Activated CD4-positive, alpha-beta T cell treated with anti-CD3 and anti-CD28 coated beads for 36 hours (primary cell): Measurements from ENCODE around the gene ERGIC1. TPM values are rescaled to one million over a fixed set of nuclear protein-coding genes. Genes with fewer than 3 reads are reported as not detected.

ENCODE experiments used
- ATAC-seq: fragments of 200-7000 bp; cut with Tn5 transposase; one replicate; pipeline ENCODE4 v1.10.0; 2021; ENCODE audit warnings: mild to moderate bottlenecking, moderate library complexity
- CTCF ChIA-PET: fragments of 350-600 bp; sonication (Branson Sonifier 250); formaldehyde crosslinking; loops from one replicate; lab custom pipeline; 2021; ENCODE audit warnings: antibody characterized with exemption; lab: Charles Lee
- POLR2A ChIA-PET: fragments of 350-600 bp; sonication (Branson Sonifier 250); formaldehyde crosslinking; loops from one replicate; lab custom pipeline; 2021; ENCODE audit warnings: antibody characterized with exemption, inconsistent platforms; lab: Charles Lee
- DNase-seq: peaks from one replicate; pipeline ENCODE4 v3.0.0-alpha.2; 2020
- H3K27ac Mint-ChIP-seq: one replicate; pipeline ENCODE4 v1.8.0; 2021; ENCODE audit warnings: mixed read lengths
- H3K27me3 Mint-ChIP-seq: one replicate; pipeline ENCODE4 v1.8.0; 2021; ENCODE audit warnings: mixed read lengths
- H3K36me3 Mint-ChIP-seq: one replicate; pipeline ENCODE4 v1.8.0; 2021; ENCODE audit warnings: low read depth, mixed read lengths
- H3K4me1 Mint-ChIP-seq: one replicate; pipeline ENCODE4 v1.8.0; 2021; ENCODE audit warnings: mixed read lengths
- H3K4me3 Mint-ChIP-seq: one replicate; pipeline ENCODE4 v1.8.0; 2021; ENCODE audit warnings: mild to moderate bottlenecking, moderate library complexity, mixed read lengths
- H3K9me3 Mint-ChIP-seq: one replicate; pipeline ENCODE4 v1.8.0; 2021; ENCODE audit warnings: low read depth, mixed read lengths
- intact Hi-C, 2 experiments: fragments of 100-400 bp; cut with DNase I in 1 of 2; cut with micrococcal nuclease in 1 of 2; formaldehyde crosslinking; loops; one replicate each; pipeline versions ENCODE4 v1.14.2 to v1.15.1; 2022 to 2024; cut with DNase I, micrococcal nuclease
- total RNA-seq, 2 experiments: library from RNA; stranded (reverse); gene quantifications; one replicate each; pipeline ENCODE4 v1.2.3, GENCODE V29; 2021

ERGIC1 gene
- total RNA-seq, 2 experiments from 2014 or later: 40.3 to 50.0 TPM

GRCh38 chr5:172792701-172793570 lies 41.1 kb upstream of the ERGIC1 start:
- Mint-ChIP-seq H3K27me3 (no peaks in the 10 kb centered on the region), H3K9me3 (no peaks in the 10 kb centered on the region), H3K36me3 (no peaks in the 10 kb centered on the region), H3K4me3 (no peak overlapping the region), H3K27ac (no peak overlapping the region), H3K4me1 (peaks cover 14% of the 10 kb centered on the region)
- intact Hi-C loops: no loop called here
- ATAC-seq: no peak
- DNase-seq: no peak
- ChIA-PET CTCF (interaction anchor here (0.6 kb wide), 1 partner anchor 12 kb away, joined by 4 read pairs; no protein-coding TSS in a partner anchor), POLR2A (interaction anchor here (0.7 kb wide), 1 partner anchor 87 kb away, joined by 3 read pairs; no protein-coding TSS in a partner anchor)

DNA sequence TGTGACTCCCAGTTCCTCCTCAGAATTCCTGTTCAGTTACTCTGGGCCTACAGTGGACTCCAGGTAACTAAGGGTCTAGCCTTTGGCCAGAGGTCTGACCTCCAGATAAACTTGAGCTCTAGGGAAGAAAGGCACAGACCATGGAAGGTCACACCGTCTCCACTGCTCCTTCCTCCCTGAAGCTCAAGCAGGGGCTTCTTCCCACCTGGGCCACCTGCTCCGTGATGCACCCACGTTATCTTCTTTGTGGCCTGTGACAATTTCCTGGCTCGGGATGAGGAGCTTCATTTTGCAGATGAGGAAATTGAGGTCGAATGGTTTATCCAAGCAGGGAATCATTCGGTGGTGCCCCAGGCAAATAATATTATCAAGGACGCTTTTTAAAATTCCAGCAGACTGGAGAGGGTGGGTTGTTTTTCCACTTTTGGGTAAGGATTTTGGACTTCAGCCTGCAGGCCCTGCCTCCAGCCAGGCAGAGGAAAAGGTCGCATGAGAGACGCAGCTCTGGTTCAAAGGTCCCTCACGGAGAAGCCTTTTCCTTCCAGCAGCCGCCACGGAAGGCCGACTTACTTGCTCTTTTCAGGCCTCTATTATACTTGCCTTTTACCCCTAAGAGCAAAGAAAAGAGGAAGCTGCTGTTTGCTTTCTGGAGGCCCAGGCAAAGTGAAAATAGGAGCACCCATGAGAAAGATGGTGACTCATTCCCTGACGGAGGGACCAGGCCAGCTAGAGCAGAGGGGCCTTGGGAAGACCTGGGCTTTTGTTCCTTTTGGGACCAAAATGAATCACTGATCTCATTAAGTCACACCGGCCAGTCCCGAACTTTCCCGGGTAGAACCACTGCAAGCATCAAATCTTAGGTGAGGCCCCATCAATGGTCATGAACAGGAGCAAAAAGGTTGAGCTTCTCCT lies 40.2 kb upstream of the ERGIC1 start:
- Mint-ChIP-seq H3K4me1 (peaks cover 21% of the 10 kb centered on the region), H3K36me3 (no peaks in the 10 kb centered on the region), H3K27ac (no peak overlapping the region), H3K4me3 (no peak overlapping the region), H3K9me3 (no peaks in the 10 kb centered on the region), H3K27me3 (no peaks in the 10 kb centered on the region)
- ATAC-seq (peak; percentile 24), DNase-seq (no peak)
- ChIA-PET CTCF (interaction anchor here (1.1 kb wide), 1 partner anchor 140 kb away, joined by 3 read pairs; no protein-coding TSS in a partner anchor), POLR2A (no interaction called here)
- intact Hi-C loops: no loop called here

DNA sequence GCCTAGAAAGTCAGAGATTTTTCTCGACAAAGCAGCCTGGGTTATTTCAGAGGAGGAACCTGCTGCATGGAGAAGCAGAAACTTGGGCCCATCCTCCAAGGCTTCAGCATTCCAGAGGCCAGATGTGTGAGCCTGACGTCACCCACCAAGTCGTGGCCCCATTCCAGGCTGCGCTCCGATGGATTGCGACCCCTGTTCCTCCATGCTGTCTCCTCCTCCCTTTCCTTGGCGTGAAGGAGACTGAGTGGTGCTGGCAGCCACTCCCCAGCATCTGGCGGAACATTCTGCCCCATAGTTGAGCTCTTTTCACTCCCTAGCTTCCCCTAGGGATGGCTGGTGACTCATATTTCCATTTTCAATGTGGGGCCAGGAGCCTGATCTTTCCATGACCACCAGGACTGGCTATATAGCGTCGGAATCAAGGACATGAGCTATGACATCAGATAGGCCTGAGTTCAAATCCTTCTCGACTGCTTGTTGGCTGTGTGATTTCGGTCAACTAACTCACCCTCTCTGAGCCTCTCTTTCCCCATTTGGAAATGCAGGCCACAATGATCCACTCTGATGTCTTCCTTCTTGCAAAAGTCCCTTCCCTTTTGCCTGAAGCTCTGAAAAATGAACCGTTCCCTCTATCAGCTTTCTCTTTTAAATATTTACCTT lies 38.6 kb upstream of the ERGIC1 start:
- Mint-ChIP-seq H3K27ac (no peak overlapping the region), H3K9me3 (no peaks in the 10 kb centered on the region), H3K4me1 (peaks cover 22% of the 10 kb centered on the region), H3K27me3 (no peaks in the 10 kb centered on the region), H3K36me3 (no peaks in the 10 kb centered on the region), H3K4me3 (no peak overlapping the region)
- intact Hi-C loops: no loop called here
- no peak for ATAC-seq
- ChIA-PET CTCF (no interaction called here), POLR2A (interaction anchor here (0.8 kb wide), 1 partner anchor 12 kb away, joined by 4 read pairs; no protein-coding TSS in a partner anchor)
- DNase-seq: no peak

DNA sequence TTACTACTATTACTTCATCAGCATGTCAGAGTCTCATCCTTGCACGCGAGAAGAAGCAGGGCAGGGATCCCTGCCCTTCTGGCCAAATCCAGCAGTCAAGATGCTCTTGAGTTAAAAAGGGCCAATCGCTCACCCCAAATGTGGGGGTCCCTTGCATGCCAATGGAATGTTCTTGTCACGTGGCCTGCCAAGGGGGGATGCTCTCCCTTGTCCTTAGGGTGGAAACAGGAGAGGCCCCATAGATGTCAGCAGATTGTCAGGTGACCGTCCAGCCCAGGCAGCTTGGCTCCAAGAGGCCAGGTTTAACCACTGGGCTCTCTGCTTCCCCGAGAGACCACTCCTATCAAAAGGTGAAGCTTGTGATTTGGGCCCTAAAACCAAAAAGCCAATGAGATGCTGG lies 37.7 kb upstream of the ERGIC1 start:
- ATAC-seq: no peak
- intact Hi-C loops: no loop called here
- CTCF ChIA-PET: no interaction called here

DNA sequence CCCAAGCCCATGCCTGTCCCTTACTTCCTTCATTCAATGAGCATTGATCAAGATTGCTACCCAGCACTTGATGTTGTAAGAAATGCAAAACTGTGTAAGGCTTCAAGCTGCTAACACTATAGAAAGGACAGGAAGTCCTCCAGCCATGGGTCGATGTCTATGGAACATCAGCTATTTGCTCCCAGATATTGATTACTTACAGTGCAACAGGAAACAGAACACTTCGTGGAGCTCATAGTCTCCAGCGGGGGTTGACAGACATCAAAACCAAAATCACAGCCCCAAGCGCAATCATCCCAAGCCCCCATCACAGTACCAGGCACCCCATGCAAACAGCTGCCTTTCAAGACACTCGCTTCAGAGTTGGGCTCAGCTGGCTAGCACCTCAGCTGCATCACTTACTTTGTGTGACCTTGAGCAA lies 36.3 kb upstream of the ERGIC1 start:
- ChIA-PET CTCF (interaction anchor here (0.8 to 1.4 kb wide), 4 partner anchors 14 to 33 kb away, joined by 3 to 6 read pairs (median 5); no protein-coding TSS in a partner anchor), POLR2A (interaction anchor here (0.6 to 1.3 kb wide), 4 partner anchors 10 to 393 kb away, joined by 3 to 5 read pairs (median 4); no protein-coding TSS in a partner anchor)
- intact Hi-C loops: no loop called here
- Mint-ChIP-seq H3K9me3 (no peaks in the 10 kb centered on the region), H3K27me3 (no peaks in the 10 kb centered on the region), H3K27ac (no peak overlapping the region), H3K4me1 (peaks cover 22% of the 10 kb centered on the region), H3K36me3 (no peaks in the 10 kb centered on the region), H3K4me3 (no peak overlapping the region)
- no peak for ATAC-seq
- no peak for DNase-seq

More for the DNA sequence above, 37.7 kb upstream of the ERGIC1 start:
- Mint-ChIP-seq H3K4me1 (peaks cover 22% of the 10 kb centered on the region), H3K36me3 (no peaks in the 10 kb centered on the region), H3K9me3 (no peaks in the 10 kb centered on the region), H3K27ac (no peak overlapping the region), H3K4me3 (no peak overlapping the region), H3K27me3 (no peaks in the 10 kb centered on the region)
- no peak for DNase-seq
- POLR2A ChIA-PET: no interaction called here

DNA sequence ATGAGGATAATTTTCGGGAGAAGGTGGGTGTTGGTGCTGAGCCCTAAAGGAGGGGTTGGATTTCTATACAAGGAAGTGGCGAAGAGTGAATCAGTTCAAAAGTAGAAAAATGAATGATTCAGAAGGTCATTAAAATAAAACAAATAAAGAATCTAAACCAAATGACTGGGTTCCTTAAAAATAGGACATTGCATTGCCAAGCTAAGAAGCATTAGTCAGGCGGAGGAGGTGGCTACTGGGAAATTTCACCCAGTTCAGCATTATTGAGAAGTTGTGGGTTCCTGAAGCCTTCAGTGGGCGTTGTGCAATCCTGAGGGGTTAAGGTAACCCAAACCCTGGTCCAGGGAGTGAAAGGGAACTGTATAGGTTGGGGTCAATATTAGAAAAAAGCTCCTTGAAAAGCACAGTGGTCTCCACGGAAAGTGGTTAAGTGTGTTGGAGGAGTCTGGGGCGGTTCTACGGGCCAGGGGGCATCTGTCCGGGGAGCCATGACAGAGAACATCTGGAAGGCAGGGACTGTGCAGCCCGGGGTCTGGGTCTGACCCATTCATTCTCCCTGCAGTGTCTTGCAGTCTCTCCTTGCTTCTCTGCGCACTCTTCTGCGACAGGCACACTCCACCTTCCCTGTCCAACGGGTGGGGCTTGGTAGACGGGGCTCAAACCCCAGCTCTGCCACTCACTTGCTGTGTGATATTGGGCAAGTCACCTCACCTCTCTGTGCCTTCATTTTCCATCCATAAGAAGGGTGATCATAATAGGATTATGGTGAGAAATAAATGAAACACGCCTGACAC lies 35.4 kb upstream of the ERGIC1 start:
- ChIA-PET POLR2A (interaction anchor here (0.8 to 1.3 kb wide), 2 partner anchors 21 to 28 kb away, joined by 4 to 5 read pairs; no protein-coding TSS in a partner anchor), CTCF (interaction anchor here (0.8 to 1.4 kb wide), 3 partner anchors 23 to 34 kb away, joined by 3 to 6 read pairs (median 6); no protein-coding TSS in a partner anchor)
- DNase-seq (no peak), ATAC-seq (peak; percentile 68)
- intact Hi-C loops: no loop called here
- no peak overlapping the region for H3K27ac Mint-ChIP-seq
- H3K4me1 Mint-ChIP-seq: peaks cover 18% of the 10 kb centered on the region
- no peaks in the 10 kb centered on the region for H3K27me3 Mint-ChIP-seq
- H3K36me3 Mint-ChIP-seq: no peaks in the 10 kb centered on the region
- no peaks in the 10 kb centered on the region for H3K9me3 Mint-ChIP-seq
- no peak overlapping the region for H3K4me3 Mint-ChIP-seq

DNA sequence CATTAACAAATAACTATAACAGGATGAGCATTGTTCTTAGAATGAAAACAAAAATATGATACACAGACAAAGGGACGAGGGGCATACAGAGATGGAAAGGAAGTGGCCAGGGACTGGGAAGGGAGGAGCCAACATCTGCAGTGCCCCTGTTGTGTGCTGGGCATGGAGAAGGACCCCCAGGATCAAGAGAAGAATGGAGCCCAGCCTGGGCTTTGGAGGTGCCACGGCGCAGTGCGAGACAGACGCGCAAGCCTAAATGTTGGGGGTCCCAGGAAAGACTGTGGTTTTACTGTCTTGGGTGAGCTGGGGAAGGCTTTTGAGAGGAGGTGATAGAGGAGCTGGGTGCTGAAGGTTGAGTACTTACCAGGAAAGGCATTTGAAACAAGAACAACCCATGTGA lies 34.6 kb upstream of the ERGIC1 start:
- Mint-ChIP-seq H3K9me3 (no peaks in the 10 kb centered on the region), H3K4me3 (no peak overlapping the region), H3K36me3 (no peaks in the 10 kb centered on the region), H3K27ac (peak overlapping the region; percentile 2), H3K4me1 (peaks cover 12% of the 10 kb centered on the region), H3K27me3 (no peaks in the 10 kb centered on the region)
- POLR2A ChIA-PET: interaction anchor here (1.0 kb wide), 1 partner anchor 37 kb away, joined by 3 read pairs; no protein-coding TSS in a partner anchor
- CTCF ChIA-PET: no interaction called here
- intact Hi-C loops: no loop called here
- ATAC-seq: no peak
- DNase-seq: no peak

DNA sequence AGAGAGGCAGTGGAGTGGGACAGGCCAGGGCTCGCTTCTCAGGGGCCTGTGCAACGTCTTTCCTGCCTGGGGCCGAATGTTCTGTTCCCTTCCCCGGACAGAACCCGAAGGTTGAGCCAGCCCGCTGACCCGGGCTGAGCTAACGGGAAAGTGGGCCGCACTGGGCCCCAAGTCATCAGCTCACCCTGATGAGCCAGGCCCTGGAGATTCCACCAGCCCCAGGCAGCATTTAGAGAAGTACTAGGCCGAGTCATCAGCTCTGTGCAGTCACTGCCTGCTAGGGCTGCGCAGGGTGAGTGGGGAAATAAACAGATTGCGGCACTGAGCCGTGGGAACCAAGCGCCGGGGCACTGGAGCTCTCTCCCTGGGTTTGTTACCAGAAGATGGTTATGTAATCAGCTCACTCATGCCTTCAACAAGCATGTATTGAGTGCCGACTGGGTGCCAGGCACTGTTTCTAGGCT lies 33.9 kb upstream of the ERGIC1 start:
- Mint-ChIP-seq H3K4me3 (no peak overlapping the region), H3K9me3 (no peaks in the 10 kb centered on the region), H3K27ac (no peak overlapping the region), H3K27me3 (no peaks in the 10 kb centered on the region), H3K4me1 (peaks cover 12% of the 10 kb centered on the region), H3K36me3 (no peaks in the 10 kb centered on the region)
- DNase-seq (no peak), ATAC-seq (no peak)
- CTCF ChIA-PET: no interaction called here
- intact Hi-C loops: no loop called here
- POLR2A ChIA-PET: interaction anchor here (1.0 kb wide), 1 partner anchor 36 kb away, joined by 3 read pairs; no protein-coding TSS in a partner anchor

GRCh38 chr5:172801179-172801671 lies 32.8 kb upstream of the ERGIC1 start:
- CTCF ChIA-PET: no interaction called here
- Mint-ChIP-seq H3K27ac (no peak overlapping the region), H3K4me1 (peaks cover 12% of the 10 kb centered on the region), H3K4me3 (no peak overlapping the region), H3K27me3 (no peaks in the 10 kb centered on the region), H3K9me3 (no peaks in the 10 kb centered on the region), H3K36me3 (no peaks in the 10 kb centered on the region)
- ATAC-seq: no peak
- intact Hi-C loops: no loop called here
- no peak for DNase-seq
- POLR2A ChIA-PET: interaction anchor here (0.7 kb wide), 1 partner anchor 25 kb away, joined by 5 read pairs; no protein-coding TSS in a partner anchor

DNA sequence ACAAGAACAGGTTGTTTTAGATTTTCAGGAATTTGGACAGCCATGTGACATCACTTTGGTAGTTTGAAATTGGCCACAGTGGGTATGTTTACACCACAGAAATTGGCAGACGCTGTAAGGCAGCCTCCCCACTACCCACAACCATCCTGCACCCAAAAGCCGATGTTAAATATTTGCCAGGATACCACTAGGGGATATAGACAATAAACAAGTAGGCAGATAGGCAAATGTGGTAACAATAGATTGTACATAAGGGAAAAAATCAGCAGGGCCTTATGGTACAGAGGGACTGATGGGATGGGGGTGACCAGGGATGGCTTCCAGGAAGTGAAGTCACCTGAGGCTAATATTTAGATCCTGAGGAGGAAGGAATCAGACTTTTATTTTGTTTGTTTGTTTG lies 31.9 kb upstream of the ERGIC1 start:
- H3K27me3 Mint-ChIP-seq: no peaks in the 10 kb centered on the region
- CTCF ChIA-PET: no interaction called here
- no peak overlapping the region for H3K27ac Mint-ChIP-seq
- POLR2A ChIA-PET: no interaction called here
- no peaks in the 10 kb centered on the region for H3K36me3 Mint-ChIP-seq
- H3K9me3 Mint-ChIP-seq: no peaks in the 10 kb centered on the region
- ATAC-seq (no peak), DNase-seq (no peak)
- H3K4me1 Mint-ChIP-seq: peaks cover 17% of the 10 kb centered on the region
- intact Hi-C loops: no loop called here
- H3K4me3 Mint-ChIP-seq: no peak overlapping the region
